ENCODE results near the gene SLC39A11. TPM values are rescaled to one million over a fixed set of nuclear protein-coding genes. Genes with fewer than 3 reads are reported as not detected.

The SLC39A11 gene
- total RNA-seq, 1 donor from 2014 or later: 21.5 TPM

GRCh38 chr17:73007407-73007806 lies 85.1 kb downstream of the SLC39A11 start:
- Histone ChIP-seq H3K9me3 (ENCODE audit: insufficient read depth, low read depth, low read length) (no peaks in the 10 kb centered on the region), H3K27me3 (ENCODE audit: insufficient read depth, low read length) (no peaks in the 10 kb centered on the region), H3K36me3 (ENCODE audit: insufficient read depth, low read length) (no peaks in the 10 kb centered on the region), H3K4me1 (ENCODE audit: insufficient read depth, low read length) (no peaks in the 10 kb centered on the region), H3K4me3 (ENCODE audit: insufficient read depth, low read depth, low read length) (no peak overlapping the region), H2AFZ (ENCODE audit: low read depth, low read length) (no peak overlapping the region), H4K20me1 (ENCODE audit: insufficient read depth, low read length) (peaks cover 2% of the 10 kb centered on the region), H3K9ac (ENCODE audit: low read length) (no peak overlapping the region), H3K4me2 (ENCODE audit: low read length) (no peak overlapping the region), H3K27ac (ENCODE audit: low read depth, low read length) (no peak overlapping the region), H3K79me2 (ENCODE audit: insufficient read depth, low read length) (no peaks in the 10 kb centered on the region)
- Mint-ChIP-seq H3K4me1 (ENCODE audit: low read depth, unreplicated experiment) (no peaks in the 10 kb centered on the region), H3K27ac (ENCODE audit: unreplicated experiment) (no peak overlapping the region), H3K4me3 (ENCODE audit: unreplicated experiment) (no peak overlapping the region), H3K9me3 (ENCODE audit: unreplicated experiment) (no peaks in the 10 kb centered on the region), H3K36me3 (ENCODE audit: low read depth, unreplicated experiment) (peaks cover 4% of the 10 kb centered on the region), H3K27me3 (ENCODE audit: low read depth, unreplicated experiment) (no peaks in the 10 kb centered on the region)
- no peak for TF ChIP-seq CTCF (IDR thresholded peaks at IDR 0.05; ENCODE audit: insufficient read depth, low read depth, low read length)
- no peak for TF ChIP-seq EZH2 (IDR thresholded peaks at IDR 0.05; ENCODE audit: insufficient read depth, low read length)
- DNase-seq (ENCODE audit: low read depth) (peak; percentile 65), FAIRE-seq (no peak)

GRCh38 chr17:73005360-73005759 lies 87.1 kb downstream of the SLC39A11 start:
- no peak overlapping the region for H3K9ac ChIP-seq (ENCODE audit: low read length)
- no peak overlapping the region for H3K27ac Mint-ChIP-seq (ENCODE audit: unreplicated experiment)

More at GRCh38 chr17:73005360-73005759, 87.1 kb downstream of the SLC39A11 start:
- no peaks in the 10 kb centered on the region for H3K4me1 ChIP-seq (ENCODE audit: insufficient read depth, low read length)
- no peaks in the 10 kb centered on the region for H3K36me3 ChIP-seq (ENCODE audit: insufficient read depth, low read length)
- H3K27ac ChIP-seq (ENCODE audit: low read depth, low read length): no peak overlapping the region
- no peaks in the 10 kb centered on the region for H3K79me2 ChIP-seq (ENCODE audit: insufficient read depth, low read length)
- no peak overlapping the region for H2AFZ ChIP-seq (ENCODE audit: low read depth, low read length)
- Mint-ChIP-seq H3K9me3 (ENCODE audit: unreplicated experiment) (no peaks in the 10 kb centered on the region), H3K36me3 (ENCODE audit: low read depth, unreplicated experiment) (peaks cover 4% of the 10 kb centered on the region), H3K4me3 (ENCODE audit: unreplicated experiment) (no peak overlapping the region), H3K27me3 (ENCODE audit: low read depth, unreplicated experiment) (no peaks in the 10 kb centered on the region), H3K4me1 (ENCODE audit: low read depth, unreplicated experiment) (no peaks in the 10 kb centered on the region)
- no peaks in the 10 kb centered on the region for H3K9me3 ChIP-seq (ENCODE audit: insufficient read depth, low read depth, low read length)
- H3K27me3 ChIP-seq (ENCODE audit: insufficient read depth, low read length): no peaks in the 10 kb centered on the region
- H3K4me2 ChIP-seq (ENCODE audit: low read length): no peak overlapping the region
- no peak for DNase-seq (ENCODE audit: low read depth)
- TF ChIP-seq EZH2 (IDR thresholded peaks at IDR 0.05; ENCODE audit: insufficient read depth, low read length): no peak
- no peak for TF ChIP-seq CTCF (IDR thresholded peaks at IDR 0.05; ENCODE audit: insufficient read depth, low read depth, low read length)
- no peak overlapping the region for H3K4me3 ChIP-seq (ENCODE audit: insufficient read depth, low read depth, low read length)
- H4K20me1 ChIP-seq (ENCODE audit: insufficient read depth, low read length): peaks cover 2% of the 10 kb centered on the region
- FAIRE-seq: no peak

Data from astrocyte (in vitro differentiated cells and primary cell).